CD4-positive, alpha-beta T cell treated with Interleukin-15 for 4 hours (primary cell): Measurements from ENCODE around the gene KRT35.

Source experiments
- DNase-seq: peaks from one replicate; pipeline ENCODE4 v3.0.0-alpha.2; 2020; ENCODE audit warnings: low spot score

Gene KRT35

GRCh38 chr17:41511716-41512115, 30.8 kb upstream of the KRT35 start:
- no peak for DNase-seq

GRCh38 chr17:41511116-41511515, 30.2 kb upstream of the KRT35 start:
- no peak for DNase-seq

GRCh38 chr17:41510251-41511065, 29.5 kb upstream of the KRT35 start:
- DNase-seq = no peak

GRCh38 chr17:41507315-41507880, 26.4 kb upstream of the KRT35 start:
- no peak for DNase-seq

GRCh38 chr17:41505809-41506767, 25.1 kb upstream of the KRT35 start:
- no peak for DNase-seq

- DNase-seq = no peak
Observed at GRCh38 chr17:41505007-41505808, 24.3 kb upstream of the KRT35 start, which contains the start of gene KRT13. KRT13 (minus strand) TSS chr17:41505612; CDS start chr17:41505550, 62 bp downstream.

GRCh38 chr17:41504246-41504977, 23.5 kb upstream of the KRT35 start:
- no peak for DNase-seq

- DNase-seq = no peak
Observed at GRCh38 chr17:41503202-41503601, 22.3 kb upstream of the KRT35 start.

- no peak for DNase-seq
Observed at GRCh38 chr17:41500131-41500911, 19.4 kb upstream of the KRT35 start.

- no peak for DNase-seq
Observed at GRCh38 chr17:41499714-41500113, 18.8 kb upstream of the KRT35 start.

- no peak for DNase-seq
Observed at GRCh38 chr17:41498276-41498675, 17.3 kb upstream of the KRT35 start.

GRCh38 chr17:41496803-41497484, 16.0 kb upstream of the KRT35 start:
- peak; percentile 53 for DNase-seq

- DNase-seq = no peak
Observed at GRCh38 chr17:41494524-41494923, 13.6 kb upstream of the KRT35 start.

- no peak for DNase-seq
Observed at GRCh38 chr17:41492771-41493170, 11.8 kb upstream of the KRT35 start.

GRCh38 chr17:41492351-41492750, 11.4 kb upstream of the KRT35 start:
- DNase-seq = no peak

GRCh38 chr17:41491476-41491875, 10.5 kb upstream of the KRT35 start:
- DNase-seq = no peak

- DNase-seq = no peak
Observed at GRCh38 chr17:41490000-41490990, 9.3 kb upstream of the KRT35 start.

- no peak for DNase-seq
Observed at GRCh38 chr17:41489531-41489930, 8.6 kb upstream of the KRT35 start, which contains the start of gene KRT36. KRT36 (minus strand) TSS chr17:41489910; CDS start chr17:41489864, 46 bp downstream.
